ENCODE measurements around the gene ACADM.

Gene ACADM

DNA sequence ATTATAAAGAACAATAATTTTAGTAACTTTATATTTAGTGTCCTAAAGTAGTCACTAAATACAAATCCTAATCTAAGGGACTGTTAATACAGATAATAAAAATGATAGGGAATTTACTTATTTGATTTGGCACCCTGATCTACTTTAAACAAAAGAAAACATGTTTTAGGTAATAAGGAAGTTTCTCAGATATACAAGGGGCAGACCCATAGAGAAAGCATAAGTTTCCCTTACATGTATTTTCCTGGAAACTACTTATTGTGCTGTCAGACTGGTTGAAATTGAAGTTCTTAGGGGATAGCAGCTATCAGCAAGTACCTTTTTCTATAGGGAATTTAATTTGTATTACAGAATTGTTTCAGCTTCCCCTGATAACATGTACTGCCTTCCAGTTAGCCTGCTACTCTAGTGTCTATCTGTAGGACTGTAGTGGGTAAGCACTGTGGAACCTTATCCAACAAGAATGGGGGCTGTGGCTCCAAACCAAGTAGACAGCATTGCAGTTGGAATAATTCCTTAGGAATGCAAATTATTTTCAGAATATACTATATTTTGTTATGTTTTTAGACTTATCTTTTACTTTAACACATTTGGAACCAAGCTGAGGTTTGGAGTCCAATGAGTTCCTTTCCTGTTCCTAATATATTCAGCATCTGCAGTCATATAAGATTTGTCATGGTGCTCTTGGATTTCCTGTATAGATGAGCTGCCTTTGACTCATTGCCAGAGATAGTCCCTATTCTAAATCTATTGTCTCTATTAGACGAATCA, 86.9 kb downstream of the ACADM start:
- DNase-seq (ENCODE audit: low read depth) = no peak
- TF ChIP-seq, protein P1, sequence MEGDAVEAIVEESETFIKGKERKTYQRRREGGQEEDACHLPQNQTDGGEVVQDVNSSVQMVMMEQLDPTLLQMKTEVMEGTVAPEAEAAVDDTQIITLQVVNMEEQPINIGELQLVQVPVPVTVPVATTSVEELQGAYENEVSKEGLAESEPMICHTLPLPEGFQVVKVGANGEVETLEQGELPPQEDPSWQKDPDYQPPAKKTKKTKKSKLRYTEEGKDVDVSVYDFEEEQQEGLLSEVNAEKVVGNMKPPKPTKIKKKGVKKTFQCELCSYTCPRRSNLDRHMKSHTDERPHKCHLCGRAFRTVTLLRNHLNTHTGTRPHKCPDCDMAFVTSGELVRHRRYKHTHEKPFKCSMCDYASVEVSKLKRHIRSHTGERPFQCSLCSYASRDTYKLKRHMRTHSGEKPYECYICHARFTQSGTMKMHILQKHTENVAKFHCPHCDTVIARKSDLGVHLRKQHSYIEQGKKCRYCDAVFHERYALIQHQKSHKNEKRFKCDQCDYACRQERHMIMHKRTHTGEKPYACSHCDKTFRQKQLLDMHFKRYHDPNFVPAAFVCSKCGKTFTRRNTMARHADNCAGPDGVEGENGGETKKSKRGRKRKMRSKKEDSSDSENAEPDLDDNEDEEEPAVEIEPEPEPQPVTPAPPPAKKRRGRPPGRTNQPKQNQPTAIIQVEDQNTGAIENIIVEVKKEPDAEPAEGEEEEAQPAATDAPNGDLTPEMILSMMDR (IDR thresholded peaks at IDR 0.05; ENCODE audit: insufficient read depth, low read depth, low read length, missing control alignments) = no peak
- no peak overlapping the region for H3K4me3 ChIP-seq (ENCODE audit: low read depth, low read length)

DNA sequence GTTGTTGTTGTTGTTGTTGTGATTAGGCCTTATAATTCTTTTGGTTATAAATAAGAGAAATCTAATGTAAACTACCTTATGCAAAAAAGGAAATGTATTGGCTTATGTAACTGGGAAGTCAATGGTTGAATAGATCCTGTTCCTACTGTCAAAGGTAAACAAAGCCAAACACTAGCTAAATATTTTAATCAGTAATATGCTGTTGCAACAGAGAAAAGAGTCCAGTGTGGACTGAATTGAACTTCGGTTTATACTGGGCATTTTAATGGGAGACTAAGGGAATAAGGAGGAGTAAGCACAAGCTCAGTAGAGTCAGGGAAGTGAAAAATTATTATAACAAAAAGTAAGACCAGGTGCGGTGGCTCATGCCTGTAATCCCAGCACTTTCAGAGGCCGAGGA, 87.6 kb downstream of the ACADM start:
- H3K4me3 ChIP-seq (ENCODE audit: low read depth, low read length) = no peak overlapping the region
- DNase-seq (ENCODE audit: low read depth) = no peak
- TF ChIP-seq, protein P1 (IDR thresholded peaks at IDR 0.05; ENCODE audit: insufficient read depth, low read depth, low read length, missing control alignments) = no peak

Measured in GM12865 (cell line).